ENCODE data around the gene SEMA4D.

- TF ChIP-seq CTCF (IDR thresholded peaks at IDR 0.05) (no peak), POLR2A (IDR thresholded peaks at IDR 0.05) (no peak)
These were observed 9.8 kb downstream of the SEMA4D start for GRCh38 chr9:89488131-89488530.
